ENCODE data around the gene NADK. TPM values are rescaled to one million over a fixed set of nuclear protein-coding genes. Genes with fewer than 3 reads are reported as not detected.

NADK gene
- total RNA-seq, 1 experiment from 2014 or later = 86.2 TPM

GRCh38 chr1:1780598-1781525, 2.6 kb upstream of the NADK start:
- Histone ChIP-seq H3K36me3 (ENCODE audit: insufficient read depth, low read length, poor library complexity, severe bottlenecking) (peaks cover 12% of the 10 kb centered on the region), H3K4me3 (ENCODE audit: low read depth, low read length, poor library complexity, severe bottlenecking) (no peak overlapping the region), H3K4me1 (ENCODE audit: insufficient read depth, low read length, poor library complexity, severe bottlenecking) (peaks cover 30% of the 10 kb centered on the region), H3K9me3 (ENCODE audit: low read depth, low read length, poor library complexity, severe bottlenecking) (no peaks in the 10 kb centered on the region), H3K27ac (ENCODE audit: low read depth, low read length, poor library complexity, severe bottlenecking) (peak overlapping the region; percentile 87), H3K27me3 (replicated peaks; ENCODE audit: insufficient read depth, low read depth, low read length, poor library complexity) (no peaks in the 10 kb centered on the region)
- ChIA-PET POLR2A (ENCODE audit: low non-redundant PET) (no interaction called here), CTCF (interaction anchor here (2.4 kb wide), 1 partner anchor 128 kb away, joined by 7 read pairs; no protein-coding TSS in a partner anchor)
- intact Hi-C loops (cut with micrococcal nuclease; ENCODE audit: unreplicated experiment) = no loop called here
- TF ChIP-seq CTCF (conservative IDR thresholded peaks at IDR 0.05; ENCODE audit: low read depth, low read length) = no peak
- no peak for TF ChIP-seq EZH2 (IDR thresholded peaks at IDR 0.05; ENCODE audit: borderline replicate concordance, low read depth, low read length, poor library complexity, severe bottlenecking)
- DNase-seq (ENCODE audit: low spot score) = no peak
- no TSS peak for BruUV-seq (replicated peaks)

GRCh38 chr1:1779691-1780597, 1.7 kb upstream of the NADK start:
- no peak for TF ChIP-seq CTCF (conservative IDR thresholded peaks at IDR 0.05; ENCODE audit: low read depth, low read length)
- no peak for TF ChIP-seq EZH2 (IDR thresholded peaks at IDR 0.05; ENCODE audit: borderline replicate concordance, low read depth, low read length, poor library complexity, severe bottlenecking)
- CTCF ChIA-PET = interaction anchor here (0.9 to 2.4 kb wide), 2 partner anchors 126 to 129 kb away, joined by 3 to 7 read pairs; no protein-coding TSS in a partner anchor
- peak overlapping the region; percentile 87 for H3K27ac ChIP-seq (ENCODE audit: low read depth, low read length, poor library complexity, severe bottlenecking)
- H3K36me3 ChIP-seq (ENCODE audit: insufficient read depth, low read length, poor library complexity, severe bottlenecking) = peaks cover 3% of the 10 kb centered on the region
- H3K27me3 ChIP-seq (replicated peaks; ENCODE audit: insufficient read depth, low read depth, low read length, poor library complexity) = no peaks in the 10 kb centered on the region
- no peaks in the 10 kb centered on the region for H3K9me3 ChIP-seq (ENCODE audit: low read depth, low read length, poor library complexity, severe bottlenecking)
- intact Hi-C loops (cut with micrococcal nuclease; ENCODE audit: unreplicated experiment) = loop anchor here (5.0 kb wide), 1 partner anchor 127 kb away; no protein-coding TSS in a partner anchor
- peaks cover 30% of the 10 kb centered on the region for H3K4me1 ChIP-seq (ENCODE audit: insufficient read depth, low read length, poor library complexity, severe bottlenecking)
- H3K4me3 ChIP-seq (ENCODE audit: low read depth, low read length, poor library complexity, severe bottlenecking) = no peak overlapping the region
- POLR2A ChIA-PET (ENCODE audit: low non-redundant PET) = interaction anchor here (0.6 kb wide), 1 partner anchor 129 kb away, joined by 3 read pairs; no protein-coding TSS in a partner anchor
- DNase-seq (ENCODE audit: low spot score) = peak; percentile 75
- BruUV-seq (replicated peaks) = no TSS peak

- no peaks in the 10 kb centered on the region for H3K27me3 ChIP-seq (replicated peaks; ENCODE audit: insufficient read depth, low read depth, low read length, poor library complexity)
- POLR2A ChIA-PET (ENCODE audit: low non-redundant PET) = no interaction called here
- CTCF ChIA-PET = interaction anchor here (0.5 to 2.4 kb wide), 3 partner anchors 126 to 271 kb away, joined by 3 to 7 read pairs (median 6); partner anchors contain the start of gene PRKCZ
- peaks cover 30% of the 10 kb centered on the region for H3K4me1 ChIP-seq (ENCODE audit: insufficient read depth, low read length, poor library complexity, severe bottlenecking)
- H3K9me3 ChIP-seq (ENCODE audit: low read depth, low read length, poor library complexity, severe bottlenecking) = no peaks in the 10 kb centered on the region
- intact Hi-C loops (cut with micrococcal nuclease; ENCODE audit: unreplicated experiment) = loop anchor here (5.0 kb wide), 1 partner anchor 128 kb away; no protein-coding TSS in a partner anchor
- H3K36me3 ChIP-seq (ENCODE audit: insufficient read depth, low read length, poor library complexity, severe bottlenecking) = no peaks in the 10 kb centered on the region
- peak overlapping the region; percentile 89 for H3K4me3 ChIP-seq (ENCODE audit: low read depth, low read length, poor library complexity, severe bottlenecking)
- BruUV-seq (replicated peaks) = no TSS peak
- DNase-seq (ENCODE audit: low spot score) = no peak
- peak overlapping the region; percentile 87 for H3K27ac ChIP-seq (ENCODE audit: low read depth, low read length, poor library complexity, severe bottlenecking)
- no peak for TF ChIP-seq EZH2 (IDR thresholded peaks at IDR 0.05; ENCODE audit: borderline replicate concordance, low read depth, low read length, poor library complexity, severe bottlenecking)
- TF ChIP-seq CTCF (conservative IDR thresholded peaks at IDR 0.05; ENCODE audit: low read depth, low read length) = no peak
Observed at GRCh38 chr1:1779320-1779675, 1.0 kb upstream of the NADK start.

All from A673 (cell line).